Naive thymus-derived CD4-positive, alpha-beta T cell (primary cell): ENCODE data around the gene CIDEB. TPM values are rescaled to one million over a fixed set of nuclear protein-coding genes. Genes with fewer than 3 reads are reported as not detected.

Experiments used
- polyA plus RNA-seq, 2 donors: library from polyadenylated mRNA; unstranded; fragments of 300-500 nt; fragmentation: Illumina TruSeq; gene quantifications; one replicate each; pipeline ENCODE4 v1.2.3, GENCODE V29; 2021
- total RNA-seq, 6 experiments: library from RNA in 5 of 6; stranded (reverse) in 5 of 6; gene quantifications; 1 replicate in 5 of 6; 2 replicates in 1 of 6; pipeline ENCODE4 v1.2.3 and lab custom pipeline; 2021 to 2026

Gene CIDEB
- total and polyA plus RNA-seq, 7 experiments from 2014 or later, result 16.4 to 31.5 (median 19.3) TPM

Other genes with a start within 250 kb of the CIDEB start
Only the 30 nearest of the 33 such genes appear.
- gene DCAF11, start 193.2 kb downstream of the CIDEB start, total RNA-seq, result 10 to 100 TPM; 71.9 to 90.1 (median 83.3) TPM
- 10 to 100 TPM; 69.1 to 97.0 TPM for gene DCAF11, start 193.2 kb downstream of the CIDEB start, polyA plus RNA-seq
- gene NRL, start 193.0 kb downstream of the CIDEB start, total RNA-seq, result 1 to 10 TPM; 2.1 to 4.5 (median 3.8) TPM
- gene NRL, start 193.0 kb downstream of the CIDEB start, polyA plus RNA-seq, result 1 to 10 TPM; 2.2 to 2.6 TPM
- 1 to 10 TPM; 1.8 to 4.3 (median 2.0) TPM for gene FITM1, start 177.3 kb downstream of the CIDEB start, total RNA-seq
- 1 to 10 TPM in 1 of 2 donors, under 1 TPM in 1; 0.48 to 1.2 TPM for gene FITM1, start 177.3 kb downstream of the CIDEB start, polyA plus RNA-seq
- gene PSME1, start 171.8 kb downstream of the CIDEB start, total RNA-seq, result 100 to 1,000 TPM; 189 to 583 (median 202) TPM
- 100 to 1,000 TPM; 698 to 703 TPM for gene PSME1, start 171.8 kb downstream of the CIDEB start, polyA plus RNA-seq
- gene EMC9, start 166.4 kb downstream of the CIDEB start, total RNA-seq, result 10 to 100 TPM in 4 of 5 experiments, 1 to 10 TPM in 1; 9.0 to 25.5 (median 22.3) TPM
- 10 to 100 TPM in 1 of 2 donors, 1 to 10 TPM in 1; 9.6 to 12.4 TPM for gene EMC9, start 166.4 kb downstream of the CIDEB start, polyA plus RNA-seq
- 100 to 1,000 TPM; 120 to 777 (median 143) TPM for gene PSME2, start 161.4 kb downstream of the CIDEB start, total RNA-seq
- 100 to 1,000 TPM; 402 to 435 TPM for gene PSME2, start 161.4 kb downstream of the CIDEB start, polyA plus RNA-seq
- 100 to 1,000 TPM in 1 of 5 experiments, 10 to 100 TPM in 4; 64.0 to 151 (median 95.4) TPM for gene RNF31, start 160.5 kb downstream of the CIDEB start, total RNA-seq
- gene RNF31, start 160.5 kb downstream of the CIDEB start, polyA plus RNA-seq, result 10 to 100 TPM; 40.9 to 48.1 TPM
- gene IRF9, start 146.7 kb downstream of the CIDEB start, total RNA-seq, result 100 to 1,000 TPM; 133 to 337 (median 189) TPM
- gene IRF9, start 146.7 kb downstream of the CIDEB start, polyA plus RNA-seq, result 100 to 1,000 TPM in 1 of 2 donors, 10 to 100 TPM in 1; 73.3 to 110 TPM
- gene REC8, start 135.9 kb downstream of the CIDEB start, total RNA-seq, result 10 to 100 TPM; 20.3 to 80.5 (median 68.6) TPM
- 10 to 100 TPM in 1 of 2 donors, 1 to 10 TPM in 1; 4.4 to 10.7 TPM for gene REC8, start 135.9 kb downstream of the CIDEB start, polyA plus RNA-seq
- gene IPO4, start 119.2 kb downstream of the CIDEB start, total RNA-seq, result 10 to 100 TPM; 21.5 to 45.2 (median 42.2) TPM
- gene IPO4, start 119.2 kb downstream of the CIDEB start, polyA plus RNA-seq, result 10 to 100 TPM; 17.5 to 36.2 TPM
- 10 to 100 TPM; 16.2 to 40.5 (median 19.2) TPM for gene TM9SF1, start 112.5 kb downstream of the CIDEB start, total RNA-seq
- 10 to 100 TPM; 32.1 to 34.4 TPM for gene TM9SF1, start 112.5 kb downstream of the CIDEB start, polyA plus RNA-seq
- gene TSSK4, start 102.3 kb downstream of the CIDEB start, total RNA-seq, result 1 to 10 TPM in 2 of 5 experiments, under 1 TPM in 2, not detected in 1; 0.22 to 1.9 (median 1.1) TPM
- 1 to 10 TPM; 1.0 to 1.4 TPM for gene TSSK4, start 102.3 kb downstream of the CIDEB start, polyA plus RNA-seq
- gene CHMP4A, start 94.5 kb downstream of the CIDEB start, total RNA-seq, result 100 to 1,000 TPM in 1 of 5 experiments, 10 to 100 TPM in 4; 79.1 to 101 (median 85.7) TPM
- gene CHMP4A, start 94.5 kb downstream of the CIDEB start, polyA plus RNA-seq, result 100 to 1,000 TPM; 121 to 140 TPM
- gene MDP1, start 91.9 kb downstream of the CIDEB start, total RNA-seq, result 10 to 100 TPM in 3 of 5 experiments, 1 to 10 TPM in 2; 5.5 to 18.5 (median 14.2) TPM
- 10 to 100 TPM; 33.1 to 36.4 TPM for gene MDP1, start 91.9 kb downstream of the CIDEB start, polyA plus RNA-seq
- 100 to 1,000 TPM in 3 of 5 experiments, 10 to 100 TPM in 2; 73.5 to 175 (median 106) TPM for gene NEDD8, start 75.6 kb downstream of the CIDEB start, total RNA-seq
- gene NEDD8, start 75.6 kb downstream of the CIDEB start, polyA plus RNA-seq, result 100 to 1,000 TPM; 254 to 340 TPM
- 10 to 100 TPM; 38.2 to 91.6 (median 69.5) TPM for gene GMPR2, start 75.0 kb downstream of the CIDEB start, total RNA-seq
- 100 to 1,000 TPM in 1 of 2 donors, 10 to 100 TPM in 1; 99.9 to 107 TPM for gene GMPR2, start 75.0 kb downstream of the CIDEB start, polyA plus RNA-seq
- gene TINF2, start 65.4 kb downstream of the CIDEB start, total RNA-seq, result 100 to 1,000 TPM; 133 to 150 (median 139) TPM
- 100 to 1,000 TPM; 143 to 186 TPM for gene TINF2, start 65.4 kb downstream of the CIDEB start, polyA plus RNA-seq
- gene TGM1, start 44.8 kb downstream of the CIDEB start, total RNA-seq, result 10 to 100 TPM in 1 of 5 experiments, 1 to 10 TPM in 4; 4.8 to 12.9 (median 7.1) TPM
- not detected for gene TGM1, start 44.8 kb downstream of the CIDEB start, polyA plus RNA-seq
- gene RABGGTA, start 36.4 kb downstream of the CIDEB start, total RNA-seq, result 10 to 100 TPM; 49.7 to 76.5 (median 55.5) TPM
- 10 to 100 TPM; 17.9 to 36.3 TPM for gene RABGGTA, start 36.4 kb downstream of the CIDEB start, polyA plus RNA-seq
- gene DHRS1, start 8.2 kb downstream of the CIDEB start, total RNA-seq, result 10 to 100 TPM; 25.2 to 37.0 (median 33.3) TPM
- 10 to 100 TPM; 21.3 to 38.4 TPM for gene DHRS1, start 8.2 kb downstream of the CIDEB start, polyA plus RNA-seq
- 10 to 100 TPM; 22.7 to 39.5 (median 29.8) TPM for gene NOP9, start 8.1 kb downstream of the CIDEB start, total RNA-seq
- 1 to 10 TPM; 1.7 to 1.8 TPM for gene NOP9, start 8.1 kb downstream of the CIDEB start, polyA plus RNA-seq
- gene LTB4R2, start 2.2 kb upstream of the CIDEB start, total RNA-seq, result 10 to 100 TPM; 13.9 to 26.8 (median 17.5) TPM
- 1 to 10 TPM; 2.1 to 2.7 TPM for gene LTB4R2, start 2.2 kb upstream of the CIDEB start, polyA plus RNA-seq
- 10 to 100 TPM; 14.1 to 28.8 (median 26.3) TPM for gene LTB4R, start 3.5 kb upstream of the CIDEB start, total RNA-seq
- 1 to 10 TPM; 9.1 to 9.4 TPM for gene LTB4R, start 3.5 kb upstream of the CIDEB start, polyA plus RNA-seq
- 10 to 100 TPM in 1 of 5 experiments, 1 to 10 TPM in 4; 4.6 to 10.2 (median 6.1) TPM for gene ADCY4, start 27.1 kb upstream of the CIDEB start, total RNA-seq
- gene ADCY4, start 27.1 kb upstream of the CIDEB start, polyA plus RNA-seq, result under 1 TPM in 1 of 2 donors, not detected in 1; 0.25 TPM
- gene RIPK3, start 32.0 kb upstream of the CIDEB start, total RNA-seq, result 10 to 100 TPM; 19.9 to 47.5 (median 36.8) TPM
- 10 to 100 TPM in 1 of 2 donors, 1 to 10 TPM in 1; 8.2 to 11.7 TPM for gene RIPK3, start 32.0 kb upstream of the CIDEB start, polyA plus RNA-seq
- gene NFATC4, start 60.2 kb upstream of the CIDEB start, total RNA-seq, result not detected
- not detected for gene NFATC4, start 60.2 kb upstream of the CIDEB start, polyA plus RNA-seq
- 1 to 10 TPM in 1 of 5 experiments, under 1 TPM in 4; 0.08 to 1.3 (median 0.11) TPM for gene NYNRIN, start 91.0 kb upstream of the CIDEB start, total RNA-seq
- not detected for gene NYNRIN, start 91.0 kb upstream of the CIDEB start, polyA plus RNA-seq
- 10 to 100 TPM in 1 of 5 experiments, 1 to 10 TPM in 4; 2.0 to 13.9 (median 2.9) TPM for gene CBLN3, start 121.7 kb upstream of the CIDEB start, total RNA-seq
- gene CBLN3, start 121.7 kb upstream of the CIDEB start, polyA plus RNA-seq, result under 1 TPM in 1 of 2 donors, not detected in 1; 0.24 TPM
- 100 to 1,000 TPM in 4 of 5 experiments, 10 to 100 TPM in 1; 96.9 to 139 (median 129) TPM for gene KHNYN, start 122.0 kb upstream of the CIDEB start, total RNA-seq
- 10 to 100 TPM; 12.7 to 18.9 TPM for gene KHNYN, start 122.0 kb upstream of the CIDEB start, polyA plus RNA-seq
- 100 to 1,000 TPM in 2 of 5 experiments, 10 to 100 TPM in 3; 64.7 to 137 (median 96.2) TPM for gene SDR39U1, start 134.8 kb upstream of the CIDEB start, total RNA-seq
- gene SDR39U1, start 134.8 kb upstream of the CIDEB start, polyA plus RNA-seq, result 100 to 1,000 TPM in 1 of 2 donors, 10 to 100 TPM in 1; 91.8 to 104 TPM